HepG2 (cell line): ENCODE data around the gene SF3A2.

ENCODE experiments used
- CEBPB ChIP-seq: IDR thresholded peaks from 2 replicates; pipeline ENCODE4 v1.6.1; 2011; ENCODE audit warnings: low read depth, low read length, improper control_type of control experiment, borderline replicate concordance
- ETS1 ChIP-seq: sonication (generic); formaldehyde crosslinking; IDR thresholded peaks from 2 replicates; pipeline ENCODE4 v1.4.0; 2020; ENCODE audit warnings: missing genetic modification reagents
- SIN3A ChIP-seq: IDR thresholded peaks from 2 replicates; pipeline ENCODE4 v1.6.1; 2011; ENCODE audit warnings: low read depth, mild to moderate bottlenecking, control low read depth, low read length, borderline replicate concordance
- SKIL ChIP-seq: sonication (generic); formaldehyde crosslinking; IDR thresholded peaks from 2 replicates; pipeline ENCODE4 v1.8.0; 2022; ENCODE audit warnings: missing genetic modification reagents, mild to moderate bottlenecking, moderate library complexity, borderline replicate concordance
- SMYD3 ChIP-seq: sonication (generic); formaldehyde crosslinking; IDR thresholded peaks from 2 replicates; pipeline ENCODE4 v1.8.1; 2023; ENCODE audit warnings: mild to moderate bottlenecking, missing genetic modification reagents
- ZNF256 ChIP-seq: sonication (generic); formaldehyde crosslinking; conservative IDR thresholded peaks from 2 replicates; pipeline ENCODE4 v1.4.0; 2020; ENCODE audit warnings: missing genetic modification reagents
- ZNF589 ChIP-seq: sonication (generic); formaldehyde crosslinking; conservative IDR thresholded peaks from 2 replicates; pipeline ENCODE4 v1.8.0; 2022; ENCODE audit warnings: mild to moderate bottlenecking, moderate library complexity, missing genetic modification reagents
- TF ChIP-seq, protein P1 (sequence below), 2 experiments: IDR thresholded peaks; 2 replicates each; pipeline ENCODE4 v1.6.1; 2011 to 2012; ENCODE audit warnings: low read length in 2 of 2, borderline replicate concordance in 1 of 2, low read depth in 1 of 2, mild to moderate bottlenecking in 1 of 2, moderate library complexity in 1 of 2
- TF ChIP-seq, protein P2 (sequence below): IDR thresholded peaks from 2 replicates; pipeline ENCODE4 v1.6.1; 2012; ENCODE audit warnings: inconsistent platforms

DNA sequence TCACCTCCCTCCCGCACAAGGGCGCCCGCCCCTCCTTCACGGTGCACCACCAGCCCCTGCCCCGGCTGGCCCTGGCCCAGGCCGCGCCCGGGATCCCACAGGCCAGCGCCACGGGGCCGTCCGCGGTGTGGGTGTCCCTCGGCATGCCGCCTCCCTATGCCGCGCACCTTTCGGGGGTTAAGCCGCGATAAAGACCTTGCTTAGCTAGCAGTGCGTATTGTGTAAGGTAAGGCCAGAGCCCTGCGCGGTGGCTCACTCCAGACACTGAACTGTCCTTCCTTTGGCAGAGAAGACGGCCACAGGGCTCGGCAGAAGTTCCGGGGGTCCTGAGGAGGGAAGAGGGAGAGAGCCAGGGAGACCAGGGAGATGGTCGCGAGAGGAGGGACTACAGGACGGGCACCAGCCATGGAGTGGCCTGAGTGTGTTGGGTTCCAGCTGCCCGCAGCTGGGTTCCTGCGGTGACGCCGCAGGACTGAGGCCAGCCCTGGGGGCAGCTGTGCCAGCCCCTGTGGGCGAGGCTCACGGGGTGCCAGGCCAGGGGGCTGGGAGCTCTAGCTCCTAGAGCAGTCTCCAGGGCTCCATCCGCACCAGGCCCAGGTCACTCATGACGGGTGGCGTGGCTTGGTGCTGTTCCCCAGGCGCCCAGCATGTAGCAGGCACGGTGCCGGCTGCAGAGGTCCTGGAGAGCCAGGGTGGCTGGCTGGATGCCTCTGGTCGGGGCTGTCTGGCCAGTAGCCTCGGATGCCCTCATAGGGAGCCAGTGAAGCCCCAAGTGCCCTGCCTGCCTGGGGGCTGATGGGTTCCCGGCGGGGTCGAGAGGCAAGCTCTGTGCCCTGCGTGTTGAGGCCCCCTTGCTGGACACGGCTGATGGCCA is 8.2 kb upstream of the SF3A2 start:
- TF ChIP-seq SKIL (CRISPR knock-in tag): no peak
- TF ChIP-seq SMYD3 (CRISPR knock-in tag): no peak
- no peak for TF ChIP-seq ETS1 (CRISPR knock-in tag)
- no peak for TF ChIP-seq SIN3A
- TF ChIP-seq ZNF256 (CRISPR knock-in tag): no peak
- TF ChIP-seq, protein P1, sequence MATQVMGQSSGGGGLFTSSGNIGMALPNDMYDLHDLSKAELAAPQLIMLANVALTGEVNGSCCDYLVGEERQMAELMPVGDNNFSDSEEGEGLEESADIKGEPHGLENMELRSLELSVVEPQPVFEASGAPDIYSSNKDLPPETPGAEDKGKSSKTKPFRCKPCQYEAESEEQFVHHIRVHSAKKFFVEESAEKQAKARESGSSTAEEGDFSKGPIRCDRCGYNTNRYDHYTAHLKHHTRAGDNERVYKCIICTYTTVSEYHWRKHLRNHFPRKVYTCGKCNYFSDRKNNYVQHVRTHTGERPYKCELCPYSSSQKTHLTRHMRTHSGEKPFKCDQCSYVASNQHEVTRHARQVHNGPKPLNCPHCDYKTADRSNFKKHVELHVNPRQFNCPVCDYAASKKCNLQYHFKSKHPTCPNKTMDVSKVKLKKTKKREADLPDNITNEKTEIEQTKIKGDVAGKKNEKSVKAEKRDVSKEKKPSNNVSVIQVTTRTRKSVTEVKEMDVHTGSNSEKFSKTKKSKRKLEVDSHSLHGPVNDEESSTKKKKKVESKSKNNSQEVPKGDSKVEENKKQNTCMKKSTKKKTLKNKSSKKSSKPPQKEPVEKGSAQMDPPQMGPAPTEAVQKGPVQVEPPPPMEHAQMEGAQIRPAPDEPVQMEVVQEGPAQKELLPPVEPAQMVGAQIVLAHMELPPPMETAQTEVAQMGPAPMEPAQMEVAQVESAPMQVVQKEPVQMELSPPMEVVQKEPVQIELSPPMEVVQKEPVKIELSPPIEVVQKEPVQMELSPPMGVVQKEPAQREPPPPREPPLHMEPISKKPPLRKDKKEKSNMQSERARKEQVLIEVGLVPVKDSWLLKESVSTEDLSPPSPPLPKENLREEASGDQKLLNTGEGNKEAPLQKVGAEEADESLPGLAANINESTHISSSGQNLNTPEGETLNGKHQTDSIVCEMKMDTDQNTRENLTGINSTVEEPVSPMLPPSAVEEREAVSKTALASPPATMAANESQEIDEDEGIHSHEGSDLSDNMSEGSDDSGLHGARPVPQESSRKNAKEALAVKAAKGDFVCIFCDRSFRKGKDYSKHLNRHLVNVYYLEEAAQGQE (IDR thresholded peaks at IDR 0.05; ENCODE audit: borderline replicate concordance in 1 of 2, low read depth in 1 of 2, low read length in 2 of 2): no peak
- TF ChIP-seq CEBPB: no peak
- TF ChIP-seq, protein P2, sequence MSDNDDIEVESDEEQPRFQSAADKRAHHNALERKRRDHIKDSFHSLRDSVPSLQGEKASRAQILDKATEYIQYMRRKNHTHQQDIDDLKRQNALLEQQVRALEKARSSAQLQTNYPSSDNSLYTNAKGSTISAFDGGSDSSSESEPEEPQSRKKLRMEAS: no peak
- no peak for TF ChIP-seq ZNF589 (CRISPR knock-in tag)
